K562 (cell line): ENCODE data around the gene HLCS. TPM values are rescaled to one million over a fixed set of nuclear protein-coding genes. Genes with fewer than 3 reads are reported as not detected.

Source experiments
- ATAC-seq: fragments of 200-7000 bp; cut with Tn5 transposase; 3 replicates; pipeline ENCODE4 v1.9.1; 2020; ENCODE audit warnings: moderate library complexity
- BruUV-seq: library from RNA; stranded (reverse); fragments of 400-500 nt; replicated peaks from 2 replicates; lab custom pipeline; 2021; lab: Mats Ljungman, UMichigan
- CTCF ChIA-PET: fragments of 300-600 bp; formaldehyde crosslinking; extraction: SDS; loops from one replicate; lab custom pipeline; 2021; ENCODE audit warnings: low intra/inter-chr PET ratio; lab: Yijun Ruan, JAX
- POLR2A ChIA-PET: fragments of 300-600, 350-650 bp; sonication (Branson Sonifier 250); formaldehyde crosslinking; extraction: SDS; loops from one replicate; lab custom pipeline; 2021; ENCODE audit warnings: antibody characterized with exemption, inconsistent platforms; lab: Yijun Ruan, JAX
- DNase-seq, 4 experiments: peaks; one replicate each; pipeline versions ENCODE4 v3.0.0 to v3.0.0-alpha.2; 2011 to 2018; ENCODE audit warnings: low spot score in 3 of 4, mixed read lengths in 3 of 4; ENCODE audit errors: extremely low read depth in 1 of 4
- FAIRE-seq: peaks from 2 replicates; lab custom pipeline; 2011; peaks lifted over from hg19 to GRCh38; lab: Jason Lieb, UNC
- H2AFZ ChIP-seq: 2 replicates; pipeline ENCODE4 v1.6.0; 2011; ENCODE audit warnings: low read depth, low read length, control low read depth, inconsistent platforms
- H3K27ac ChIP-seq: fragments of 200-600 bp; 3 replicates; pipeline ENCODE4 v1.8.0; 2011; ENCODE audit warnings: low read depth, mild to moderate bottlenecking, control low read depth, inconsistent platforms, low read length, moderate library complexity, mixed read lengths; ENCODE audit errors: extremely low read depth
- H3K27me3 ChIP-seq, 2 experiments: fragments of 300-600 bp in 1 of 2; 2 replicates in 1 of 2; 3 replicates in 1 of 2; pipeline versions ENCODE4 v1.6.0 to v1.8.0; 2011; ENCODE audit warnings: inconsistent platforms in 2 of 2, low read length in 2 of 2, mild to moderate bottlenecking in 1 of 2, mixed read lengths in 1 of 2, moderate library complexity in 1 of 2; ENCODE audit not compliant: control insufficient read depth in 2 of 2, insufficient read depth in 2 of 2
- H3K36me3 ChIP-seq: fragments of 300-600 bp; 3 replicates; pipeline ENCODE4 v1.8.0; 2011; ENCODE audit warnings: mild to moderate bottlenecking, low read length, inconsistent platforms; ENCODE audit not compliant: control insufficient read depth, insufficient read depth
- H3K4me1 ChIP-seq, 2 experiments: fragments of 200-600 bp in 1 of 2; replicated peaks in 1 of 2; 2 replicates in 1 of 2; 3 replicates in 1 of 2; pipeline versions ENCODE4 v1.5.1 to v1.8.0; 2011; ENCODE audit warnings: inconsistent platforms in 2 of 2, low read length in 2 of 2, mild to moderate bottlenecking in 1 of 2, mixed read lengths in 1 of 2, moderate library complexity in 1 of 2; ENCODE audit not compliant: control insufficient read depth in 2 of 2, insufficient read depth in 2 of 2
- H3K4me2 ChIP-seq: 2 replicates; pipeline ENCODE4 v1.6.1; 2011; ENCODE audit warnings: low read length, control low read depth, inconsistent platforms, mixed read lengths; ENCODE audit not compliant: insufficient read depth
- H3K4me3 ChIP-seq: fragments of 200-600 bp; sonication (generic), shearing (Covaris generic); 2 replicates; pipeline ENCODE4 v1.5.1; 2016; ENCODE audit warnings: control low read depth, inconsistent platforms
- H3K79me2 ChIP-seq: fragments of 200-600 bp; 3 replicates; pipeline ENCODE4 v1.8.0; 2011; ENCODE audit warnings: low read length, inconsistent platforms; ENCODE audit not compliant: control insufficient read depth, insufficient read depth
- H3K9ac ChIP-seq, 2 experiments: 2 replicates each; pipeline versions ENCODE4 v1.6.0 to v1.6.1; 2011; ENCODE audit warnings: low read depth in 2 of 2, low read length in 2 of 2, control low read depth in 1 of 2, inconsistent platforms in 1 of 2, mild to moderate bottlenecking in 1 of 2, mixed read lengths in 1 of 2; ENCODE audit not compliant: insufficient read depth in 1 of 2
- H3K9me1 ChIP-seq: one replicate; pipeline ENCODE4 v1.6.0; 2011; ENCODE audit warnings: inconsistent platforms, mild to moderate bottlenecking, low read length, moderate library complexity; ENCODE audit not compliant: control insufficient read depth, insufficient read depth
- H3K9me3 ChIP-seq: replicated peaks from 2 replicates; pipeline ENCODE4 v1.5.1; 2011; ENCODE audit warnings: low read depth, low read length, inconsistent platforms; ENCODE audit not compliant: control insufficient read depth, insufficient read depth
- H4K20me1 ChIP-seq: replicated peaks from 2 replicates; pipeline ENCODE4 v1.6.1; 2011; ENCODE audit warnings: low read length, inconsistent platforms, mixed read lengths; ENCODE audit not compliant: control insufficient read depth, insufficient read depth
- COPS2 ChIP-seq: fragments of 450-650 bp; conservative IDR thresholded peaks from 2 replicates; pipeline ENCODE4 v1.6.1; 2016; ENCODE audit warnings: mild to moderate bottlenecking, moderate library complexity
- FOXP1 ChIP-seq: sonication (generic); formaldehyde crosslinking; IDR thresholded peaks from 2 replicates; pipeline ENCODE4 v1.8.0; 2022; ENCODE audit warnings: mild to moderate bottlenecking, missing genetic modification reagents
- MAFK ChIP-seq: IDR thresholded peaks from 2 replicates; pipeline ENCODE4 v1.6.1; 2011; ENCODE audit warnings: low read length, improper control_type of control experiment
- NCOA2 ChIP-seq, 2 experiments: fragments of 450-650 bp; IDR thresholded peaks; 2 replicates each; pipeline ENCODE4 v1.6.1; 2018; ENCODE audit warnings: mild to moderate bottlenecking in 2 of 2, moderate library complexity in 1 of 2; ENCODE audit not compliant: partially characterized antibody in 2 of 2
- RHOXF2B ChIP-seq: fragments of 250-450 bp; sonication (Bioruptor Pico); conservative IDR thresholded peaks from 2 replicates; pipeline ENCODE4 v1.5.1; 2021
- TGIF2 ChIP-seq: sonication (generic); formaldehyde crosslinking; IDR thresholded peaks from 2 replicates; pipeline ENCODE4 v1.8.1; 2022; ENCODE audit warnings: mild to moderate bottlenecking, missing genetic modification reagents, moderate library complexity
- WGBS: fragments of 100-300 bp; shearing (Covaris generic); methylation state at CpG from one replicate; pipeline ENCODE4 v1.1.6; 2016; ENCODE audit warnings: low coverage, mixed read lengths; ENCODE audit not compliant: insufficient coverage; ENCODE audit errors: missing lambda C conversion rate; 5-methylcytosine and 5-hydroxymethylcytosine counted together
- in situ Hi-C: fragments of 300-500 bp; cut with MboI; formaldehyde crosslinking; loops from 4 replicates; pipeline ENCODE4 v1.15.0; 2018; ENCODE audit warnings: inconsistent platforms, mixed read lengths
- intact Hi-C: fragments of 100-400 bp; cut with micrococcal nuclease; formaldehyde crosslinking; loops from 2 replicates; pipeline ENCODE4 v1.14.2; 2022
- polyA plus RNA-seq, 8 experiments: library from polyadenylated mRNA; depleted of rRNA in 4 of 8; stranded (reverse) in 5 of 8; unstranded in 3 of 8; fragments of >200 nt; fragmentation: Nextera tagmentation in 2 of 8; fragmentation: Illumina TruSeq in 1 of 8; extraction: Ambion mirVana in 2 of 8; extraction: Trizol in 1 of 8; gene quantifications; 2 replicates each; pipeline versions ENCODE4 v1.2.1 to v1.2.3, GENCODE V29; 2011 to 2014; ENCODE audit warnings: inconsistent platforms in 1 of 8, missing spikeins in 1 of 8
- total RNA-seq, 7 experiments: library from RNA; depleted of rRNA in 6 of 7; stranded (reverse); fragments of >200 nt in 6 of 7; fragmentation: Illumina TruSeq in 2 of 7; extraction: Trizol in 2 of 7; gene quantifications; 2 replicates each; pipeline versions ENCODE4 v1.2.1 to v1.2.3, GENCODE V29; 2011 to 2021; ENCODE audit warnings: low replicate concordance in 1 of 7
- TF ChIP-seq, protein P1 (sequence below): fragments of 250-450 bp; sonication (Bioruptor Pico); IDR thresholded peaks from 2 replicates; pipeline ENCODE4 v1.5.0; 2021; ENCODE audit warnings: mild to moderate bottlenecking, moderate library complexity
- TF ChIP-seq, protein P2 (sequence below): sonication (generic); formaldehyde crosslinking; IDR thresholded peaks from 2 replicates; pipeline ENCODE4 v1.8.0; 2023; ENCODE audit warnings: missing genetic modification reagents, mild to moderate bottlenecking, borderline replicate concordance
- TF ChIP-seq, protein P3 (sequence below): fragments of 450-650 bp; IDR thresholded peaks from one replicate; pipeline ENCODE4 v1.6.1; 2018; ENCODE audit warnings: mild to moderate bottlenecking, moderate library complexity; ENCODE audit not compliant: partially characterized antibody

HLCS gene
- total and polyA plus RNA-seq, 9 of the 15 experiments (the other 6 are each of a cell fraction or from before 2014, with no cell fraction given), result 3.0 to 21.5 (median 17.1) TPM

DNA sequence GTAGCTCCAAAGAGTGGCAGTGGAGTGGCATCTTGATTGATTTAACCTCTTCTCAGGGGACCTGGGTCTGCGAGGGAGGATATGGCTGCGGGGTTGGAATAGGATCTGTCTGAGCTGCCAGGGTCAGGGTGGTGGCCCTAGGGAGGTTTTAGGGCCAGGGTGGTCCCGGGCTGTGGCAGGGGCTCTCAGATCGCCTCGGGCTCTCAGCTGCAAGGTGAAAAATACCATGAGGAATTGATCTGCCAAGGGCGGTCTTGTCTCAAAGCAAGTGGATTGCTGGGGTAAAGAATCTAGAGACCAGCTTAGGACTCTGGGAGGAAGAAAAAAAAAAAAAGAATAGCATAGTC, 263.9 kb downstream of the HLCS start (continued):
- TF ChIP-seq FOXP1 (CRISPR knock-in tag) (no peak), TGIF2 (CRISPR knock-in tag) (no peak)

DNA sequence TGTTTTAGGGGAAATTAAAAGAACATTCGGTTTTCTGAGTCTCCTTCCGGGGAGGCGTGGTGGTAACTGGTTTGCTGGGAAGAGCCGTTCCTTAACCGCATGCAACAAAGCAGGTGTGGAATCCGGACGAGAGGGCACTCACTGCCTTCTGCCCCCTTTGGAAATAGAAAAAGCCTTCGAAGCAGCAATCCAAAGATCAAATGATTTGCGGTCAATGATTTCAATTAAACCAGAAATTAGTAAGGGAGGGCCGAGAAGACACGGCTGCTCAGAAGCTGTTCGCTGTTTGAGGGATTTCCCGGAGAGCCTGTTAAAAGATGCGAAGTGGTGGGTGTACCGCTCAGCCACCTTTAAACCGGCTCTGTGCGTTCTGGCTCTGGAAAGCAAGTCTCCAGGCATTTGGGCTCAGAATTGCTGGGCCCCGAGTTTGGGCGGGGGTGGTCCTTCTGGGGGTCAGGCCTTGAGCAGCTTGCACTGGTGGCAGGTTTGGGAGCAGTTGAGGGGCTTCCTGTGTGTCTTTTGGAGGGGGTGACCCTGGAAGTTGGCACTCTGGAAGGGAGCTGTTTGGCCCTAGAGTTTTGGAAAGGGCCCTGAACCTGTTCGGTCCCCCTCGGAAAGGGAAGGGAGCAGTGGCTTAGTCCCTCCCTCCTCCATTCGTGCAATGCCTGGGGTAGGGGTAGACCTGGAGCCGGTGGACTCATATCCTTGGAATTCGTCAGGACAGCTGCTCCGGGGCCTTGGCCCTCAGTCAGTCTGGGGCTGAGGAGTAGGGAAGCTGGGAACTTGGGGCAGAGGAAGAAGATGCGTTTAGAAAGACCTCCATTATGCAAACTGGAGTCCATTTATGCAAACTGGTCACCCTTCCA, 264.5 kb downstream of the HLCS start:
- ATAC-seq (no peak), FAIRE-seq (no peak), DNase-seq (no peak)
- in situ Hi-C loops, result no loop called here
- Histone ChIP-seq H3K36me3 (no peaks in the 10 kb centered on the region), H3K79me2 (no peaks in the 10 kb centered on the region), H3K4me3 (no peak overlapping the region), H2AFZ (no peak overlapping the region), H3K9ac (no peak overlapping the region), H3K27ac (no peak overlapping the region), H3K4me1 (peaks cover 0 to 43% of the 10 kb centered on the region in 2 experiments; a peak in 2 of 5 replicates), H4K20me1 (peaks cover 14% of the 10 kb centered on the region), H3K9me3 (no peaks in the 10 kb centered on the region), H3K9me1 (no peaks in the 10 kb centered on the region), H3K27me3 (peaks cover 77 to 98% of the 10 kb centered on the region in 2 experiments), H3K4me2 (no peak overlapping the region)
- intact Hi-C loops, result no loop called here
- no TSS peak for BruUV-seq
- WGBS, result 6% methylated on average over 26 of the region's 26 CpGs
- POLR2A ChIA-PET, result interaction anchor here (0.5 to 1.1 kb wide), 2 partner anchors 15 to 42 kb away, joined by 3 read pairs; no protein-coding TSS in a partner anchor
- CTCF ChIA-PET, result no interaction called here
- TF ChIP-seq, protein P1, sequence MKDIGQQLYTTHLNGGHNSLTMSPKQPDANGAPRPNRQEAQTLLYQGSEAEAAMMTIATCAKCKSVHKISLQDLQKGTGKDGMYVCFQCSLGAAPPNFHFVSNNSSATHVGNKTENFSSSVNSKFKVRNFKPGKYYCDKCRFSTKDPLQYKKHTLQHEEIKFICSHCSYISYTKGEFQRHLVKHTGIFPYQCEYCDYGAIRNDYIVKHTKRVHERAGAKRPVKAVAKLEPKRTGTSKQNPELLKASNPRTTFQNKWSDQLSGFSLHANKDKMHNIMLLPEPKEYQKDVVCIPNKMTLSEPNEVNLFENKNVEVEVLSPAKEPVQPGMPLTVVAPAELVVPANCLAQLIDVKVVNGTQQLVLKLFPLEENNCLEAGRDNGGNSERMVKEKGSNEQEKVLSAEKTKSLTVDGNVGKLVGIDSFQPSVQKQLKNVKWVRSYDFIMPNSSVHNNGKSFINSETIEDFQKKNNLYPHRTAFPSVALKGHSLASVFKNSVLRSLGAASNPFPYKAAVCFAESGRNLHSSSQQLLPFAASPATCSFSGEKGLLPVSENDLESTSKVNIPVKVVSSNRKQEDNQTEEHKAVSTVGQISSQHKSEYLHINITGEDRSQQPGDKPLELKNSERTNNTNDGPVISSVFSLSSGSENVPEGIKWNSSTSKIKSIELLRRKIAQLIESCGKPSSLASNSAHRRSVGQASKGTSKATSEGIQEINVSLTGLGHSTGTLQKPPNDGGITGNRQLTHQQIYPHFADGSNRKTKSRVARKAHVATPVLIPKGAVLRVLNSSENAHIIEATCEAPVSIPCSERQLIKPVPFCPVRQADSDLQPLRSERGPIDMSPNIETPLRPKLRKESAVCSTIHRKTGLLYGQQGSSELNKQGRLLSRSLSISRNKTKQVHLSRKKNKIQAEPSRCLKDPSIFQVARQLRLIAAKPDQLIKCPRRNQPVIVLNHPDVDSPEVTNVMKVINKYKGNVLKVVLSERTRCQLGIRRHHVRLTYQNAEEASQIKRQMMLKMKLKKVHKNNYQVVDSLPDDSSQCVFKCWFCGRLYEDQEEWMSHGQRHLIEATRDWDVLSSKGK (CRISPR knock-in tag), result no peak
- TF ChIP-seq, protein P2, sequence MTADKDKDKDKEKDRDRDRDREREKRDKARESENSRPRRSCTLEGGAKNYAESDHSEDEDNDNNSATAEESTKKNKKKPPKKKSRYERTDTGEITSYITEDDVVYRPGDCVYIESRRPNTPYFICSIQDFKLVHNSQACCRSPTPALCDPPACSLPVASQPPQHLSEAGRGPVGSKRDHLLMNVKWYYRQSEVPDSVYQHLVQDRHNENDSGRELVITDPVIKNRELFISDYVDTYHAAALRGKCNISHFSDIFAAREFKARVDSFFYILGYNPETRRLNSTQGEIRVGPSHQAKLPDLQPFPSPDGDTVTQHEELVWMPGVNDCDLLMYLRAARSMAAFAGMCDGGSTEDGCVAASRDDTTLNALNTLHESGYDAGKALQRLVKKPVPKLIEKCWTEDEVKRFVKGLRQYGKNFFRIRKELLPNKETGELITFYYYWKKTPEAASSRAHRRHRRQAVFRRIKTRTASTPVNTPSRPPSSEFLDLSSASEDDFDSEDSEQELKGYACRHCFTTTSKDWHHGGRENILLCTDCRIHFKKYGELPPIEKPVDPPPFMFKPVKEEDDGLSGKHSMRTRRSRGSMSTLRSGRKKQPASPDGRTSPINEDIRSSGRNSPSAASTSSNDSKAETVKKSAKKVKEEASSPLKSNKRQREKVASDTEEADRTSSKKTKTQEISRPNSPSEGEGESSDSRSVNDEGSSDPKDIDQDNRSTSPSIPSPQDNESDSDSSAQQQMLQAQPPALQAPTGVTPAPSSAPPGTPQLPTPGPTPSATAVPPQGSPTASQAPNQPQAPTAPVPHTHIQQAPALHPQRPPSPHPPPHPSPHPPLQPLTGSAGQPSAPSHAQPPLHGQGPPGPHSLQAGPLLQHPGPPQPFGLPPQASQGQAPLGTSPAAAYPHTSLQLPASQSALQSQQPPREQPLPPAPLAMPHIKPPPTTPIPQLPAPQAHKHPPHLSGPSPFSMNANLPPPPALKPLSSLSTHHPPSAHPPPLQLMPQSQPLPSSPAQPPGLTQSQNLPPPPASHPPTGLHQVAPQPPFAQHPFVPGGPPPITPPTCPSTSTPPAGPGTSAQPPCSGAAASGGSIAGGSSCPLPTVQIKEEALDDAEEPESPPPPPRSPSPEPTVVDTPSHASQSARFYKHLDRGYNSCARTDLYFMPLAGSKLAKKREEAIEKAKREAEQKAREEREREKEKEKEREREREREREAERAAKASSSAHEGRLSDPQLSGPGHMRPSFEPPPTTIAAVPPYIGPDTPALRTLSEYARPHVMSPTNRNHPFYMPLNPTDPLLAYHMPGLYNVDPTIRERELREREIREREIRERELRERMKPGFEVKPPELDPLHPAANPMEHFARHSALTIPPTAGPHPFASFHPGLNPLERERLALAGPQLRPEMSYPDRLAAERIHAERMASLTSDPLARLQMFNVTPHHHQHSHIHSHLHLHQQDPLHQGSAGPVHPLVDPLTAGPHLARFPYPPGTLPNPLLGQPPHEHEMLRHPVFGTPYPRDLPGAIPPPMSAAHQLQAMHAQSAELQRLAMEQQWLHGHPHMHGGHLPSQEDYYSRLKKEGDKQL (CRISPR knock-in tag), result no peak
- TF ChIP-seq COPS2 (no peak), MAFK (no peak), NCOA2 (IDR thresholded peaks at IDR 0.05; ENCODE audit: partially characterized antibody in 2 of 2) (no peak), RHOXF2B (CRISPR knock-in tag) (no peak)
- TF ChIP-seq, protein P3, sequence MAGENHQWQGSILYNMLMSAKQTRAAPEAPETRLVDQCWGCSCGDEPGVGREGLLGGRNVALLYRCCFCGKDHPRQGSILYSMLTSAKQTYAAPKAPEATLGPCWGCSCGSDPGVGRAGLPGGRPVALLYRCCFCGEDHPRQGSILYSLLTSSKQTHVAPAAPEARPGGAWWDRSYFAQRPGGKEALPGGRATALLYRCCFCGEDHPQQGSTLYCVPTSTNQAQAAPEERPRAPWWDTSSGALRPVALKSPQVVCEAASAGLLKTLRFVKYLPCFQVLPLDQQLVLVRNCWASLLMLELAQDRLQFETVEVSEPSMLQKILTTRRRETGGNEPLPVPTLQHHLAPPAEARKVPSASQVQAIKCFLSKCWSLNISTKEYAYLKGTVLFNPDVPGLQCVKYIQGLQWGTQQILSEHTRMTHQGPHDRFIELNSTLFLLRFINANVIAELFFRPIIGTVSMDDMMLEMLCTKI, result no peak
